NB4 (cell line): Measurements from ENCODE around the gene PATJ.

Experiments used
- CTCF ChIP-seq: IDR thresholded peaks from one replicate; pipeline ENCODE4 v1.5.1; 2012; ENCODE audit warnings: low read depth, low read length
- MAX ChIP-seq: IDR thresholded peaks from 2 replicates; pipeline ENCODE4 v1.6.1; 2011; ENCODE audit warnings: low read depth, low read length
- MYC ChIP-seq: IDR thresholded peaks from 2 replicates; pipeline ENCODE4 v1.6.1; 2011; ENCODE audit warnings: low read depth, low read length
- POLR2A ChIP-seq: IDR thresholded peaks from 2 replicates; pipeline ENCODE4 v1.6.1; 2011; ENCODE audit warnings: mild to moderate bottlenecking; ENCODE audit not compliant: insufficient read length; ENCODE audit errors: extremely low read depth

- TF ChIP-seq CTCF: no peak
- no peak for TF ChIP-seq POLR2A
- no peak for TF ChIP-seq MAX
- TF ChIP-seq MYC: no peak
These were observed 271.0 kb downstream of the PATJ start for GRCh38 chr1:62013264-62013663.
